Measurements from ENCODE around the gene ECT2L. TPM values are rescaled to one million over a fixed set of nuclear protein-coding genes. Genes with fewer than 3 reads are reported as not detected.

ECT2L gene
- total RNA-seq, 2 donors from 2014 or later = not detected

DNA sequence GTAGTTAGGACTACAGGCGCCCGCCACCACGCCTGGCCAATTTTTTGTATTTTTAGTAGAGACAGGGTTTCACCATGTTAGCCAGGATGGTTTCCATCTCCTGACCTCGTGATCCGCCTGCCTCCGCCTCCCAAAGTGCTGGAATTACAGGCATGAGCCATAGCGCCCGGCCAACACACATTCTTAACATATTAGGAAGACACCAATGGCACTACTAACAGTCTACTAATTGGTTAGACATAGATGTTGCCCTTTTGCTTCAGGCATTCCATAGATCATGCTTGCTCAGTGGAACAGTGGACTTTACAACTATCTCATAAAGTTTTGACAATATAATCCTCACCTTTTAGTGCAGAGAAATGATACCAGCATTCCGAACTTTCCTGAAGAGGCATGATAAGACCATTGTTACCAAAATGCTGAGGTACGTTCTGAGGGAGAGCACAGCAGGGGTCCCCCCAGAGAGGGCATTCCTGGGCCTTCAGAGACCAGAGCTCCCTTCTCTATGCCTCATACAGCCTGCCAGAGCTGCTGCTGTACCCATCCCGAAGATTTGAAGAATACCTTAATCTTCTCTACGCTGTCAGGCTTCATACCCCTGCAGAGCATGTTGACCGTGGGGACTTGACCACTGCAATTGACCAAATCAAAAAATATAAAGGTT, 89.4 kb downstream of the ECT2L start:
- Histone ChIP-seq H3K36me3 (ENCODE audit: control insufficient read depth, insufficient read depth, low read length) (no peaks in the 10 kb centered on the region), H3K4me3 (ENCODE audit: low read length) (no peak overlapping the region), H3K9ac (ENCODE audit: extremely low read depth, low read length, poor library complexity, severe bottlenecking) (no peak overlapping the region), H3K9me3 (ENCODE audit: control insufficient read depth, low read length) (no peaks in the 10 kb centered on the region), H3K4me1 (ENCODE audit: control insufficient read depth, insufficient read depth, low read length) (no peaks in the 10 kb centered on the region), H3K27me3 (ENCODE audit: control insufficient read depth, insufficient read depth, low read length, poor library complexity, severe bottlenecking) (no peaks in the 10 kb centered on the region), H3K27ac (ENCODE audit: low read depth, low read length) (no peak overlapping the region)
- no peaks in the 10 kb centered on the region for H3K36me3 Mint-ChIP-seq (ENCODE audit: low read depth)
- peak; percentile 53 for DNase-seq
- H3K27me3 Mint-ChIP-seq (ENCODE audit: insufficient read depth) = peaks cover 15% of the 10 kb centered on the region
- no peaks in the 10 kb centered on the region for H3K4me1 Mint-ChIP-seq
- no peaks in the 10 kb centered on the region for H3K9me3 Mint-ChIP-seq
- no peak overlapping the region for H3K27ac Mint-ChIP-seq
- TF ChIP-seq CTCF (conservative IDR thresholded peaks at IDR 0.05) = no peak
- 82 to 85% methylated on average over 10 to 13 of the region's 13 CpGs for WGBS, 2 experiments (ENCODE audit: insufficient coverage in 1 of 2, insufficient read length in 1 of 2)
- H3K4me3 Mint-ChIP-seq = no peak overlapping the region

DNA sequence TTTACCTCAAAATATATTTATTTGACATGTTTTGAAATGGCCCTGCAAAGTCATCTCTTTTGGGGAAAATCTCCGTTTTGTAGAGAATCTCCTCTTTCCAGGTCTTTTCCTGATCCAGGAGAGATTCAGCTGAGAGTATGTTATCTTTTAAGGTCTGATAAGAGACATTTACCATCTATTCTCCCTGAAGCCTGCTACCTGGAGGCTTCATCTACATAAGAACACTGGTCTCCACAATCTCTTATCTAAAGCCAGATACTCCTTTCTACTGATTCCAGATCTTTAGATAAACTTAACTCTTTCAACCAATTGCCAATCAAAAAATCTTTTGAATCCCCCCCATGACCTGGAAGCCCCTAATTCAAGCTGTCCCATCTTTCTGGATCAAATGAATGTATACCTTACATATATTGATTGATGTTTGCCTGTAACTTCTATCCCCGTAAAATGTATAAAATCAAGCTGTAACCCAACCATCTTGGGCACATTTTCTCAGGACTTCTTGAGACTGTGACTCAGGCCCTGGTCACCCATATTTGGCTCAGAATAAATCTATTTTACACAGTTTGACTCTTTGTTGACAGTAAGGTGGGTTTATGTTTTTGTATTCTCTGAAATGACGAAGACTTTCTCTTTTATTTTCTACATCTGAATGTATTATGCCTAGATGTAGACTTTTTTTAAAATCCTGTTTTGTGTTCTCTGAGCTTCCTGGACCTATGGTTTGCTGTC, 95.5 kb downstream of the ECT2L start:
- Mint-ChIP-seq H3K27me3 (ENCODE audit: insufficient read depth) (peaks cover 28% of the 10 kb centered on the region), H3K9me3 (no peaks in the 10 kb centered on the region), H3K36me3 (ENCODE audit: low read depth) (no peaks in the 10 kb centered on the region), H3K4me1 (peaks cover 20% of the 10 kb centered on the region), H3K4me3 (no peak overlapping the region), H3K27ac (no peak overlapping the region)
- H3K9me3 ChIP-seq (ENCODE audit: control insufficient read depth, low read length) = no peaks in the 10 kb centered on the region
- no peak overlapping the region for H3K9ac ChIP-seq (ENCODE audit: extremely low read depth, low read length, poor library complexity, severe bottlenecking)
- no peak for DNase-seq
- H3K27ac ChIP-seq (ENCODE audit: low read depth, low read length) = no peak overlapping the region
- no peak overlapping the region for H3K4me3 ChIP-seq (ENCODE audit: low read length)
- no peaks in the 10 kb centered on the region for H3K36me3 ChIP-seq (ENCODE audit: control insufficient read depth, insufficient read depth, low read length)
- TF ChIP-seq CTCF (conservative IDR thresholded peaks at IDR 0.05) = no peak
- WGBS, 2 experiments (ENCODE audit: insufficient coverage in 1 of 2, insufficient read length in 1 of 2) = 58 to 100% methylated on average over 1 to 3 of the region's 3 CpGs
- no peaks in the 10 kb centered on the region for H3K4me1 ChIP-seq (ENCODE audit: control insufficient read depth, insufficient read depth, low read length)
- peaks cover 12% of the 10 kb centered on the region for H3K27me3 ChIP-seq (ENCODE audit: control insufficient read depth, insufficient read depth, low read length, poor library complexity, severe bottlenecking)

- TF ChIP-seq CTCF (conservative IDR thresholded peaks at IDR 0.05) = no peak
- H3K4me3 Mint-ChIP-seq = no peak overlapping the region
- H3K4me1 Mint-ChIP-seq = peaks cover 12% of the 10 kb centered on the region
- no peak for DNase-seq
- no peaks in the 10 kb centered on the region for H3K4me1 ChIP-seq (ENCODE audit: control insufficient read depth, insufficient read depth, low read length)
- H3K9ac ChIP-seq (ENCODE audit: extremely low read depth, low read length, poor library complexity, severe bottlenecking) = no peak overlapping the region
- no peak overlapping the region for H3K4me3 ChIP-seq (ENCODE audit: low read length)
- H3K36me3 ChIP-seq (ENCODE audit: control insufficient read depth, insufficient read depth, low read length) = peaks cover 16% of the 10 kb centered on the region
- H3K9me3 Mint-ChIP-seq = no peaks in the 10 kb centered on the region
- H3K27me3 Mint-ChIP-seq (ENCODE audit: insufficient read depth) = peaks cover 14% of the 10 kb centered on the region
- H3K27me3 ChIP-seq (ENCODE audit: control insufficient read depth, insufficient read depth, low read length, poor library complexity, severe bottlenecking) = peaks cover 12% of the 10 kb centered on the region
- H3K27ac Mint-ChIP-seq = no peak overlapping the region
- H3K36me3 Mint-ChIP-seq (ENCODE audit: low read depth) = peaks cover 22% of the 10 kb centered on the region
- H3K27ac ChIP-seq (ENCODE audit: low read depth, low read length) = no peak overlapping the region
- no peaks in the 10 kb centered on the region for H3K9me3 ChIP-seq (ENCODE audit: control insufficient read depth, low read length)
- 92 to 94% methylated on average over 8 of the region's 8 CpGs for WGBS, 2 experiments (ENCODE audit: insufficient coverage in 1 of 2, insufficient read length in 1 of 2)
These were observed 100.3 kb downstream of the ECT2L start for GRCh38 chr6:138896104-138896756.
